ENCODE data around the gene PHLDB2. TPM values are rescaled to one million over a fixed set of nuclear protein-coding genes. Genes with fewer than 3 reads are reported as not detected.
A peak's percentile ranks its signal among the peaks of the same experiment; 100 is the strongest.

PHLDB2 gene
- total RNA-seq, 1 donor from 2014 or later, result 170 TPM

- H4K20me1 ChIP-seq (ENCODE audit: insufficient read depth, low read length), result no peaks in the 10 kb centered on the region
- H3K27me3 ChIP-seq (ENCODE audit: insufficient read depth, low read length), result no peaks in the 10 kb centered on the region
- H2AFZ ChIP-seq (ENCODE audit: low read depth, low read length), result peak overlapping the region; percentile 5
- H3K4me3 ChIP-seq (ENCODE audit: insufficient read depth, low read depth, low read length), result no peak overlapping the region
- H3K36me3 ChIP-seq (ENCODE audit: insufficient read depth, low read length), result no peaks in the 10 kb centered on the region
- FAIRE-seq (no peak), DNase-seq (ENCODE audit: low read depth) (no peak)
- H3K79me2 ChIP-seq (ENCODE audit: insufficient read depth, low read length), result no peaks in the 10 kb centered on the region
- no peaks in the 10 kb centered on the region for H3K27me3 Mint-ChIP-seq (ENCODE audit: low read depth, unreplicated experiment)
- no peaks in the 10 kb centered on the region for H3K9me3 ChIP-seq (ENCODE audit: insufficient read depth, low read depth, low read length)
- H3K4me1 ChIP-seq (ENCODE audit: insufficient read depth, low read length), result peaks cover 11% of the 10 kb centered on the region
- no peak overlapping the region for H3K9ac ChIP-seq (ENCODE audit: low read length)
- H3K27ac Mint-ChIP-seq (ENCODE audit: unreplicated experiment), result peak overlapping the region; percentile 26
- no peaks in the 10 kb centered on the region for H3K36me3 Mint-ChIP-seq (ENCODE audit: low read depth, unreplicated experiment)
- no peaks in the 10 kb centered on the region for H3K9me3 Mint-ChIP-seq (ENCODE audit: unreplicated experiment)
- no peak overlapping the region for H3K4me3 Mint-ChIP-seq (ENCODE audit: unreplicated experiment)
- no peak for TF ChIP-seq CTCF (IDR thresholded peaks at IDR 0.05; ENCODE audit: insufficient read depth, low read depth, low read length)
- TF ChIP-seq EZH2 (IDR thresholded peaks at IDR 0.05; ENCODE audit: insufficient read depth, low read length), result no peak
- H3K4me1 Mint-ChIP-seq (ENCODE audit: low read depth, unreplicated experiment), result peaks cover 27% of the 10 kb centered on the region
- H3K4me2 ChIP-seq (ENCODE audit: low read length), result no peak overlapping the region
- no peak overlapping the region for H3K27ac ChIP-seq (ENCODE audit: low read depth, low read length)
These were observed 6.5 kb upstream of the PHLDB2 start for GRCh38 chr3:111852540-111852939.

GRCh38 chr3:111853068-111853467 lies 6.0 kb upstream of the PHLDB2 start:
- no peaks in the 10 kb centered on the region for H3K9me3 Mint-ChIP-seq (ENCODE audit: unreplicated experiment)
- Histone ChIP-seq H3K36me3 (ENCODE audit: insufficient read depth, low read length) (no peaks in the 10 kb centered on the region), H3K27ac (ENCODE audit: low read depth, low read length) (no peak overlapping the region), H3K79me2 (ENCODE audit: insufficient read depth, low read length) (no peaks in the 10 kb centered on the region), H2AFZ (ENCODE audit: low read depth, low read length) (no peak overlapping the region), H3K9me3 (ENCODE audit: insufficient read depth, low read depth, low read length) (no peaks in the 10 kb centered on the region), H3K9ac (ENCODE audit: low read length) (no peak overlapping the region), H3K4me3 (ENCODE audit: insufficient read depth, low read depth, low read length) (no peak overlapping the region), H3K4me1 (ENCODE audit: insufficient read depth, low read length) (peaks cover 11% of the 10 kb centered on the region), H3K4me2 (ENCODE audit: low read length) (no peak overlapping the region), H3K27me3 (ENCODE audit: insufficient read depth, low read length) (no peaks in the 10 kb centered on the region), H4K20me1 (ENCODE audit: insufficient read depth, low read length) (no peaks in the 10 kb centered on the region)
- TF ChIP-seq EZH2 (IDR thresholded peaks at IDR 0.05; ENCODE audit: insufficient read depth, low read length) (no peak), CTCF (IDR thresholded peaks at IDR 0.05; ENCODE audit: insufficient read depth, low read depth, low read length) (no peak)
- no peaks in the 10 kb centered on the region for H3K27me3 Mint-ChIP-seq (ENCODE audit: low read depth, unreplicated experiment)
- H3K27ac Mint-ChIP-seq (ENCODE audit: unreplicated experiment), result no peak overlapping the region
- no peak overlapping the region for H3K4me3 Mint-ChIP-seq (ENCODE audit: unreplicated experiment)
- DNase-seq (ENCODE audit: low read depth) (no peak), FAIRE-seq (no peak)
- H3K4me1 Mint-ChIP-seq (ENCODE audit: low read depth, unreplicated experiment), result peaks cover 28% of the 10 kb centered on the region
- H3K36me3 Mint-ChIP-seq (ENCODE audit: low read depth, unreplicated experiment), result no peaks in the 10 kb centered on the region

GRCh38 chr3:111854990-111855389 lies 4.1 kb upstream of the PHLDB2 start:
- H3K4me1 ChIP-seq (ENCODE audit: insufficient read depth, low read length), result peaks cover 17% of the 10 kb centered on the region
- Mint-ChIP-seq H3K4me1 (ENCODE audit: low read depth, unreplicated experiment) (peaks cover 29% of the 10 kb centered on the region), H3K27me3 (ENCODE audit: low read depth, unreplicated experiment) (no peaks in the 10 kb centered on the region), H3K9me3 (ENCODE audit: unreplicated experiment) (no peaks in the 10 kb centered on the region), H3K36me3 (ENCODE audit: low read depth, unreplicated experiment) (no peaks in the 10 kb centered on the region), H3K4me3 (ENCODE audit: unreplicated experiment) (no peak overlapping the region), H3K27ac (ENCODE audit: unreplicated experiment) (peak overlapping the region; percentile 34)
- H3K4me3 ChIP-seq (ENCODE audit: insufficient read depth, low read depth, low read length), result no peak overlapping the region
- no peak overlapping the region for H3K9ac ChIP-seq (ENCODE audit: low read length)
- DNase-seq (ENCODE audit: low read depth) (no peak), FAIRE-seq (no peak)
- no peak overlapping the region for H3K4me2 ChIP-seq (ENCODE audit: low read length)
- no peaks in the 10 kb centered on the region for H3K36me3 ChIP-seq (ENCODE audit: insufficient read depth, low read length)
- H4K20me1 ChIP-seq (ENCODE audit: insufficient read depth, low read length), result no peaks in the 10 kb centered on the region
- no peak for TF ChIP-seq CTCF (IDR thresholded peaks at IDR 0.05; ENCODE audit: insufficient read depth, low read depth, low read length)
- no peak for TF ChIP-seq EZH2 (IDR thresholded peaks at IDR 0.05; ENCODE audit: insufficient read depth, low read length)
- H3K79me2 ChIP-seq (ENCODE audit: insufficient read depth, low read length), result peaks cover 17% of the 10 kb centered on the region
- H3K9me3 ChIP-seq (ENCODE audit: insufficient read depth, low read depth, low read length), result no peaks in the 10 kb centered on the region
- no peak overlapping the region for H2AFZ ChIP-seq (ENCODE audit: low read depth, low read length)
- H3K27ac ChIP-seq (ENCODE audit: low read depth, low read length), result no peak overlapping the region
- no peaks in the 10 kb centered on the region for H3K27me3 ChIP-seq (ENCODE audit: insufficient read depth, low read length)
